B cell (primary cell): ENCODE results near the gene SATB2.

ENCODE experiments used
- CTCF ChIP-seq: fragments of 200-600 bp; IDR thresholded peaks from one replicate; pipeline ENCODE4 v1.8.0; 2022; ENCODE audit warnings: antibody characterized with exemption, mild to moderate bottlenecking
- EZH2 ChIP-seq: IDR thresholded peaks from 2 replicates; pipeline ENCODE4 v1.6.1; 2012; ENCODE audit warnings: borderline replicate concordance, low read depth, mild to moderate bottlenecking, moderate library complexity, low read length; ENCODE audit not compliant: insufficient read depth, poor library complexity, severe bottlenecking

- TF ChIP-seq CTCF (no peak), EZH2 (peak; percentile 34)
These were observed 8.4 kb upstream of the SATB2 start for GRCh38 chr2:199465988-199466691.
